ENCODE measurements around the gene SMCO4. TPM values are rescaled to one million over a fixed set of nuclear protein-coding genes. Genes with fewer than 3 reads are reported as not detected.
A peak's percentile ranks its signal among the peaks of the same experiment; 100 is the strongest.

SMCO4 gene
- total RNA-seq, 1 donor from 2014 or later: 19.6 TPM

GRCh38 chr11:93528757-93529645 is 14.2 kb downstream of the SMCO4 start:
- peak; percentile 77 for DNase-seq

- DNase-seq: peak; percentile 92
Measured at GRCh38 chr11:93528252-93528651, 14.9 kb downstream of the SMCO4 start.

- DNase-seq: no peak
Measured at GRCh38 chr11:93526641-93527583, 16.3 kb downstream of the SMCO4 start.

GRCh38 chr11:93526346-93526633 is 16.9 kb downstream of the SMCO4 start:
- no peak for DNase-seq

DNA sequence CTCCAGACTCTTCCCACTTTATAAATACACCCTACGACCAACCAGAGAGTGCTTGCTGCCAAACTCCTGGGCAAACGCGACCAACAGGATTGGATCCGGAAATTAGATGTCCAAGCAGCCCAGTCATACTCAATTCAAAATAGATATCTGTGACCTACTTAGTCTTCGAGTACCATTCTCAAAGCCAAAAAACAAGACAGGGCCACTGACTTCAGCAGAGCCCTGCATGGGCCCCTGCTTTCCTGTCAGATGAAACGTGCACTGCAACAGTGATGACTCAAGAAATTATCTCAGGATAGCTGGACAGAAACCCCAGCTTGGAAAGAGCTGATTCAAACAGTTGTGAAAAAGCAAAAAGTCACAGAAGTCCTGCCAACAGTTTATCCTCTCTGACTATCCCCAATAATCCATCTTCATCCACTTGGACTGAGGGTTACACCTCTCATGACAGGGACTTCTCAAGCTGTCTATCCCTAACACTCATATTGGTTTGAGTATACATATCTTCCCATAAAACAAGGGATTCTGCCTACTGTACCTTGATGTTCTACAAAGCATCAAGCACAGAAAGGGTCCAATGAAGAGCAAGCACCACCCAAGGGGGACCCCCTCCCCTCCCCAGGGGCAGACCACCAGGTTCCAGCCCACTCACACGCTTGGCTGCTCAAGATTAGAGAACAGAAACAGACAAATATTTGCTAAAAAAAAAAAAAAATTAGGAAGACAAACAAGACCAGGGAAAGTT is 17.4 kb downstream of the SMCO4 start:
- DNase-seq: peak; percentile 56

DNA sequence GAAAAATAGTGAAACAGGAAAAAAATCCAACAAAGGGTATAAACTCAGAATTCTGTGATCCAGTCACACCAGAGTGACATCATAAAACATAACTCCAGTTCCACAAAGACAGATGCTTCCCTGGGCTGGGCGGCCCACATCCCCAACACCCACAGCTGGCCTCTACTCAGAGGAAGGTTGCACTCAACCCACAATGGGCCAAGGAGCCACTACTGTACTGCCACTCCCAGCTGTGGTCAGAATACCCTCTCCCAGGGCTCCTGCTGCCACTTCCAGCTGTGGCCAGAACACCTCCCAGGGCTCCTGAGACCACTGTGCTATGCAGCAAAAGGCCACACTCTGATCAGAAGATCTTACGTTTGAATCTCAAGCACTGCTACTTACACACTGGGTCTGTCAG is 18.3 kb downstream of the SMCO4 start:
- no peak for DNase-seq

DNA sequence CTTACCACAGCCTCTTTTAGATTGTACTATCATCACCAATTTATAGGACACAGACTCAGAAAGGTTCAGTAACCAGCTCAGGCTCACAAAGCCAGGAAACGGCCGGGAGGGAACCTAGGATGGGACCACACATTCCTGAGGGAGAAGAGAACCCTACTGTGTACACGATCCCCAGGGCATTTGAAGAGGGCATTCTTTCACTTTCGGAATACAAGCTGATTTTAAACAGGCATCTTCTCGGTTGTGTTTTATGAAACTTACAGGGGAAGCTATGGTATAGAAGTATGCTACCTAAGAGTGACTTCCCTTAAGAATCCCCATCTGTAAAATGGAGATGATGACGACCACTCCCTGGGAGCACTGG is 19.0 kb downstream of the SMCO4 start:
- no peak for DNase-seq

- no peak for DNase-seq
Measured at GRCh38 chr11:93520726-93521509, 22.3 kb downstream of the SMCO4 start.

DNA sequence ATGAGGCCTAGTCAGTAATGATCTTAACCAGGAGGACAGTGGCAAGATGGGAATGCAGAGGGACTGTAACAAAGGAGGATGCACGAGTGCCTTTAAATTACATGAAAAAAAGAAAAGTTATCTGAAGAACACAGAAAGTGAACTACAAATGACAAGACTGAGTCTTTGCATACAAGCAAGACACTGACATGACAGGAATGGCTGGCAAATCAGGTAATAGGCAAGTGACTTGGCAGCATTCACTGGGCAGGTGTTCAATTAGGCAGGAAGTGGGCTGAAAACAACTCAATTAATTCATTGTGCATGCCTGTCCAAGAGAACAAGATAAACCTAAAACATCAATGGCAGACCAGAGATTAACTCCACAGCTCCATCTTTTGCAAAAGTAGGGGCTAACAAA is 24.0 kb downstream of the SMCO4 start:
- DNase-seq: no peak

- DNase-seq: no peak
Measured at GRCh38 chr11:93518081-93518480, 25.1 kb downstream of the SMCO4 start.

DNA sequence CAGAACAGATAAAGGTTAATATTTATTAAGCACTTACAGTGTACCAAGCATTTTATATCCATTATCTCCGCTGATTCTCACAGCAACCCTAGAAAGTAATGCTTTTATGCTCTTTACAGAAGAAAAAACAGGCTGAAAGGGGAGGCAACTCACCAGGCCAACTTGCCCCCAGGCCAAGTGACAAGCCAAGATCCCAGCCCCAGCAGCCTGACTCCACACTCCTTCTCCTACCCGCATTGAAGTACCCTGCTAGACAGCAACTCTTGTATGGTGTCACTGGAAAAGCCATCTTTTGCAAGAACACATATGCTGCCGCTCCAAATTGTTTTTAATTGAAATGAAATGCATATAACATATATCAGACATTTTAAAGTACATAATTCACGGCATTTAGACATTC is 25.6 kb downstream of the SMCO4 start:
- DNase-seq: no peak

- DNase-seq: no peak
Measured at GRCh38 chr11:93517041-93517440, 26.1 kb downstream of the SMCO4 start.

- DNase-seq: no peak
Measured at GRCh38 chr11:93515441-93516025, 27.7 kb downstream of the SMCO4 start.

GRCh38 chr11:93514712-93515111 is 28.5 kb downstream of the SMCO4 start:
- DNase-seq: no peak

DNA sequence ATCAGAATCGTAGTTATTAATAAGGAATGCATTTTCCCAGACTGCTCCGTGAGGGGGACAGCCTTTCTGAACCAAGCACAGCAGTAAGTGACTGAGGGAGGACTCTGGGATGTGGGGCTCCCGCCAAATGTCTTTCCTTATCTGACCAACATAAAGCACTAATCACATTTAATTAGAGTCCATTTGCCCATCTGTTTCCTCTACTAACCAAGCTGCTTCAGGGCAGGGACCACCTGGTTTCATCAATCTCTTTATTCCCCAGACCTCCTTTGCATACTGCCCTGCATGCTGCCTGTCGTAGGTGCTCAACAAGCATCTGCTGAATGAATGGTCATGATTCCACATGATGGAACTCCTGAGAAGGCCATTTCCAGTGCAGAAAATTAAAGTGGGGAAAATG is 29.4 kb downstream of the SMCO4 start:
- no peak for DNase-seq

- DNase-seq: no peak
Measured at GRCh38 chr11:93512949-93513667, 30.1 kb downstream of the SMCO4 start.

DNA sequence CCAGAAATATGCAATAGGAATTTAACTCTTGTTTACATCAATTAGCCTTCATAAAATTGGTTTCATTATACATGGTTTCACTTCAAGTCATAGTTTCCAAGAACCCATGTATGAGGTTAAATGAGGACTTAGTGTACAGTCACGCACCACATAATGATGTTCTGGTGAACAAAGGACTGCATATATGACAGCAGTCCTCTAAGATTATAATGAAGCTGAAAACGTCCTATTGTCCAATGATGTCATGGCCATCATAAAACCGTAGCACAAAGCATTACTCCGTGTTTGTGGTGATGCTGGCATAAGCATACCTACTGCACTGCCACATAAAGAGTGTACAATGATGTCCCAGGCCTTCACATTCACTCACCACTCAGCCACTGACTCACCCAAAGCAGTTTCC is 31.1 kb downstream of the SMCO4 start:
- DNase-seq: no peak

DNA sequence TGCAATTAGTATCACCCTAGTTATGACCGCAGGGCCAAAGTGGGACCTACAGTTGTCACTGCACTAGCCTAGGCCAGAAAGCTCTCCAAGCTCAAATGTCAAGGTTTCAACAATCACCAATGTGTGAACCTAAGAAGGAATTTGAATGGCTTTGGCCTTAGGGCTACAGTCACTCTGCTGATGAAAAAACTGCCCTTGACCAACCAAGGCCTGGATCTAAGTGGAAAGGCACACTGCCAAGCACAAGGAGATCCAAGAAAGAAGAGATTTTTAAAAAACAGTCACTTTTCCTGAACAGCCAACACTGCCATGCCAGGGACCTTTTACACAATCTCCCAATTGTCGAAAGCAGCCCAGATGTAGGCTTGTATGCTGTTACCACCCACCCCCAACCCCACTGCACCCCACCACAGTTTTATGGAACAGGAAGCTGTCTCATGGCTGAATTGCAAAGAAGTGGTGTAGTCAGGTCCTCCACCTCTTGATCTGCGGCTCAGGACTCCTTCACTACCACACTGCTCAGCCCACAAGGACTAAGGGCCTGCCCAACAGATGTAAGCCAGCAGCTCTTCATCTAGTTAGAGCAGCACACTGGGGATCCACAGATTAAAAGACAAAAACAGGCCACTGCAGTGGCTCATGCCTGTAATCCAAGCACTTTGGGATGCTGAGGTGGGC is 32.9 kb downstream of the SMCO4 start:
- no peak for DNase-seq

GRCh38 chr11:93507517-93507916 is 35.7 kb downstream of the SMCO4 start:
- DNase-seq: no peak

- no peak for DNase-seq
Measured at GRCh38 chr11:93505703-93506102, 37.5 kb downstream of the SMCO4 start.

Data from tongue (tissue), 2 donors.